Endothelial cell of umbilical vein (primary cell): ENCODE results near the gene TERT. TPM values are rescaled to one million over a fixed set of nuclear protein-coding genes. Genes with fewer than 3 reads are reported as not detected.

ENCODE experiments used
- BruUV-seq: library from RNA; stranded (reverse); fragments of 400-500 nt; replicated peaks from 2 replicates; lab custom pipeline; 2021; lab: Mats Ljungman, UMichigan
- CTCF ChIA-PET: fragments of 300-600, 350-600 bp; sonication (Branson Sonifier 250); formaldehyde crosslinking; loops from one replicate; lab custom pipeline; 2021; ENCODE audit warnings: antibody characterized with exemption, inconsistent platforms; lab: Charles Lee
- POLR2A ChIA-PET: fragments of 300-600, 350-600 bp; sonication (Branson Sonifier 250); formaldehyde crosslinking; loops from one replicate; lab custom pipeline; 2021; ENCODE audit warnings: antibody characterized with exemption, inconsistent platforms; lab: Charles Lee
- DNase-seq: peaks from one replicate; pipeline ENCODE4 v3.0.0-alpha.2; 2011; ENCODE audit warnings: low read depth, low spot score
- FAIRE-seq: peaks from 2 replicates; lab custom pipeline; 2011; peaks lifted over from hg19 to GRCh38; lab: Jason Lieb, UNC
- H2AFZ ChIP-seq: 2 replicates; pipeline ENCODE4 v1.6.0; 2012; ENCODE audit warnings: low read depth, low read length, control low read depth, inconsistent platforms
- H3K27ac ChIP-seq: 2 replicates; pipeline ENCODE4 v1.5.1; 2011; ENCODE audit warnings: low read depth, mild to moderate bottlenecking, control low read depth, low read length, moderate library complexity; ENCODE audit not compliant: insufficient read depth
- H3K27me3 ChIP-seq, 2 experiments: 2 replicates each; pipeline versions ENCODE4 v1.6.0 to v1.6.1; 2011; ENCODE audit warnings: low read length in 2 of 2, mixed read lengths in 1 of 2; ENCODE audit not compliant: control insufficient read depth in 2 of 2, insufficient read depth in 2 of 2
- H3K36me3 ChIP-seq, 2 experiments: 2 replicates in 1 of 2; 3 replicates in 1 of 2; pipeline ENCODE4 v1.5.1; 2011; ENCODE audit warnings: low read length in 2 of 2, mild to moderate bottlenecking in 1 of 2, moderate library complexity in 1 of 2; ENCODE audit not compliant: control insufficient read depth in 2 of 2, insufficient read depth in 2 of 2; ENCODE audit errors: extremely low read depth in 1 of 2
- H3K4me1 ChIP-seq: 3 replicates; pipeline ENCODE4 v1.5.1; 2011; ENCODE audit warnings: mild to moderate bottlenecking, low read length; ENCODE audit not compliant: control insufficient read depth, insufficient read depth; ENCODE audit errors: extremely low read depth
- H3K4me2 ChIP-seq: 2 replicates; pipeline ENCODE4 v1.6.1; 2011; ENCODE audit warnings: low read length, control low read depth, mixed read lengths; ENCODE audit not compliant: insufficient read depth
- H3K4me3 ChIP-seq, 3 experiments: fragments of 200-600 bp in 1 of 3; sonication (generic), shearing (Covaris generic) in 1 of 3; replicated peaks in 1 of 3; 2 replicates each; pipeline ENCODE4 v1.5.1; 2011 to 2016; ENCODE audit warnings: control low read depth in 3 of 3, low read length in 3 of 3, mild to moderate bottlenecking in 2 of 3, inconsistent platforms in 1 of 3, low read depth in 1 of 3, moderate library complexity in 1 of 3; ENCODE audit not compliant: insufficient read depth in 1 of 3
- H3K79me2 ChIP-seq: 2 replicates; pipeline ENCODE4 v1.6.0; 2012; ENCODE audit warnings: low read length, inconsistent platforms; ENCODE audit not compliant: control insufficient read depth, insufficient read depth
- H3K9ac ChIP-seq: replicated peaks from 2 replicates; pipeline ENCODE3; 2011; ENCODE audit warnings: low read length, control low read depth; ENCODE audit not compliant: insufficient read depth; ENCODE audit errors: extremely low read depth
- H3K9me1 ChIP-seq: replicated peaks from 3 replicates; pipeline ENCODE4 v1.6.0; 2011; ENCODE audit warnings: mild to moderate bottlenecking, low read length; ENCODE audit not compliant: control insufficient read depth, insufficient read depth; ENCODE audit errors: extremely low read depth
- H3K9me3 ChIP-seq: replicated peaks from 2 replicates; pipeline ENCODE4 v1.5.1; 2012; ENCODE audit warnings: low read length, inconsistent platforms; ENCODE audit not compliant: control insufficient read depth, insufficient read depth
- H4K20me1 ChIP-seq: replicated peaks from 2 replicates; pipeline ENCODE3; 2011; ENCODE audit warnings: mild to moderate bottlenecking, low read length; ENCODE audit not compliant: control insufficient read depth, insufficient read depth; ENCODE audit errors: extremely low read depth
- CTCF ChIP-seq, 2 donors: IDR thresholded peaks; 1 replicate in 1 of 2; 2 replicates in 1 of 2; pipeline ENCODE4 v1.5.1; 2011; ENCODE audit warnings: low read length in 2 of 2, mild to moderate bottlenecking in 2 of 2, moderate library complexity in 2 of 2, control low read depth in 1 of 2, inconsistent platforms in 1 of 2, low read depth in 1 of 2; ENCODE audit not compliant: insufficient read depth in 1 of 2; ENCODE audit errors: extremely low read depth in 1 of 2
- EZH2 ChIP-seq: IDR thresholded peaks from 2 replicates; pipeline ENCODE4 v1.6.1; 2012; ENCODE audit warnings: borderline replicate concordance, low read depth, mild to moderate bottlenecking, moderate library complexity, low read length, inconsistent platforms; ENCODE audit not compliant: severe bottlenecking
- FOS ChIP-seq: IDR thresholded peaks from 2 replicates; pipeline ENCODE4 v1.6.1; 2011; ENCODE audit warnings: mild to moderate bottlenecking, low read length, moderate library complexity, borderline replicate concordance; ENCODE audit not compliant: insufficient read depth
- GATA2 ChIP-seq: IDR thresholded peaks from 2 replicates; pipeline ENCODE4 v1.7.0; 2011; ENCODE audit warnings: low read depth, mild to moderate bottlenecking, moderate library complexity, mixed read lengths, low read length; ENCODE audit not compliant: insufficient read length, insufficient read depth
- JUN ChIP-seq: IDR thresholded peaks from 2 replicates; pipeline ENCODE4 v1.6.1; 2011; ENCODE audit warnings: borderline replicate concordance, low read depth; ENCODE audit not compliant: insufficient read length, insufficient read depth
- MAX ChIP-seq: IDR thresholded peaks from 2 replicates; pipeline ENCODE4 v1.6.1; 2011; ENCODE audit not compliant: insufficient read depth, insufficient read length
- MYC ChIP-seq: IDR thresholded peaks from one replicate; pipeline ENCODE4 v1.6.1; 2011; ENCODE audit warnings: mild to moderate bottlenecking, low read depth, low read length
- POLR2A ChIP-seq: IDR thresholded peaks from 2 replicates; pipeline ENCODE4 v1.6.1; 2012; ENCODE audit warnings: low read depth, mild to moderate bottlenecking, control low read depth, low read length
- POLR2AphosphoS5 ChIP-seq: IDR thresholded peaks from 2 replicates; pipeline ENCODE4 v1.6.1; 2012; ENCODE audit warnings: low read depth, mild to moderate bottlenecking, control low read depth, low read length, moderate library complexity; ENCODE audit not compliant: insufficient read depth
- dilution Hi-C: fragments of 300-500 bp; cut with MboI; formaldehyde crosslinking; loops from one replicate; pipeline ENCODE4 v1.15.0; 2019; ENCODE audit warnings: low sequenced_read_pairs; ENCODE audit not compliant: extremely low pct_ligation_motif_present
- intact Hi-C: fragments of 100-400 bp; cut with micrococcal nuclease; formaldehyde crosslinking; loops from one replicate; pipeline ENCODE4 v1.10.0; 2022
- polyA plus RNA-seq, 4 experiments: library from polyadenylated mRNA; depleted of rRNA in 3 of 4; stranded (reverse) in 3 of 4; unstranded in 1 of 4; fragments of >200 nt; gene quantifications; 2 replicates each; pipeline versions ENCODE4 v1.2.1 to v1.2.3, GENCODE V29; 2011 to 2012; ENCODE audit warnings: missing spikeins in 1 of 4
- total RNA-seq: library from RNA; stranded (reverse); gene quantifications from 2 replicates; pipeline ENCODE4 v1.2.3, GENCODE V29; 2021

TERT gene
- total and polyA plus RNA-seq, 2 donors (not counting 3 experiments of a cell fraction or from before 2014, with no cell fraction given) = 0.04 TPM; not detected in 1

- H3K9me3 ChIP-seq = no peaks in the 10 kb centered on the region
- ChIA-PET POLR2A (no interaction called here), CTCF (no interaction called here)
- TF ChIP-seq MYC (no peak), CTCF (IDR thresholded peaks at IDR 0.05; ENCODE audit: extremely low read depth in 1 of 2, insufficient read depth in 1 of 2, low read depth in 1 of 2, low read length in 2 of 2) (no peak), GATA2 (no peak), FOS (no peak), MAX (no peak), EZH2 (no peak), POLR2A (no peak), JUN (no peak), POLR2AphosphoS5 (no peak)
- H3K27ac ChIP-seq = no peak overlapping the region
- no peaks in the 10 kb centered on the region for H4K20me1 ChIP-seq
- no peak overlapping the region for H3K9ac ChIP-seq
- no peak overlapping the region for H3K4me3 ChIP-seq
- intact Hi-C loops = no loop called here
- no peak for DNase-seq
- no peak for FAIRE-seq
- no peaks in the 10 kb centered on the region for H3K79me2 ChIP-seq
- no peak overlapping the region for H3K4me2 ChIP-seq
- BruUV-seq = no TSS peak
- dilution Hi-C loops = no loop called here
- H3K4me1 ChIP-seq = no peaks in the 10 kb centered on the region
- no peaks in the 10 kb centered on the region for H3K9me1 ChIP-seq
- H2AFZ ChIP-seq = no peak overlapping the region
- no peaks in the 10 kb centered on the region for H3K36me3 ChIP-seq
- H3K27me3 ChIP-seq = no peaks in the 10 kb centered on the region
Observed at GRCh38 chr5:1281038-1281882, 13.6 kb downstream of the TERT start.
